ENCODE data around the gene SOX15. TPM values are rescaled to one million over a fixed set of nuclear protein-coding genes. Genes with fewer than 3 reads are reported as not detected.
A peak's percentile ranks its signal among the peaks of the same experiment; 100 is the strongest.

Gene SOX15
- total and polyA plus RNA-seq, 2 of the 13 experiments (the other 11 are each of a cell fraction or from before 2014, with no cell fraction given): 0.07 to 0.18 TPM

GRCh38 chr17:7615265-7615747, 25.4 kb upstream of the SOX15 start (continued):
- TF ChIP-seq, protein P1, sequence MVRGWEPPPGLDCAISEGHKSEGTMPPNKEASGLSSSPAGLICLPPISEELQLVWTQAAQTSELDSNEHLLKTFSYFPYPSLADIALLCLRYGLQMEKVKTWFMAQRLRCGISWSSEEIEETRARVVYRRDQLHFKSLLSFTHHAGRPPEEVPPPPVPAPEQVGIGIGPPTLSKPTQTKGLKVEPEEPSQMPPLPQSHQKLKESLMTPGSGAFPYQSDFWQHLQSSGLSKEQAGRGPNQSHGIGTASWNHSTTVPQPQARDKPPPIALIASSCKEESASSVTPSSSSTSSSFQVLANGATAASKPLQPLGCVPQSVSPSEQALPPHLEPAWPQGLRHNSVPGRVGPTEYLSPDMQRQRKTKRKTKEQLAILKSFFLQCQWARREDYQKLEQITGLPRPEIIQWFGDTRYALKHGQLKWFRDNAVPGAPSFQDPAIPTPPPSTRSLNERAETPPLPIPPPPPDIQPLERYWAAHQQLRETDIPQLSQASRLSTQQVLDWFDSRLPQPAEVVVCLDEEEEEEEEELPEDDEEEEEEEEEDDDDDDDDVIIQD (CRISPR knock-in tag; IDR thresholded peaks at IDR 0.05; ENCODE audit: low read depth): no peak
- TF ChIP-seq ZMYM4 (CRISPR knock-in tag; IDR thresholded peaks at IDR 0.05): 0 out of 2 replicates have a peak, but pooled peaks have one; percentile 9
- peak; percentile 43; the same call in 1 of the 2 replicates for TF ChIP-seq HDAC1 (CRISPR knock-in tag; IDR thresholded peaks at IDR 0.05)
- peak; percentile 46; the same call in 1 of the 2 replicates for TF ChIP-seq SOX5 (CRISPR knock-in tag; IDR thresholded peaks at IDR 0.05; ENCODE audit: borderline replicate concordance)
- no peak for TF ChIP-seq KDM6A (CRISPR knock-in tag; IDR thresholded peaks at IDR 0.05; ENCODE audit: low read depth)
- TF ChIP-seq ZBTB42 (CRISPR knock-in tag; IDR thresholded peaks at IDR 0.05): no peak
- 0 out of 2 replicates have a peak, but pooled peaks have one; percentile 44 for TF ChIP-seq MTF1 (CRISPR knock-in tag; IDR thresholded peaks at IDR 0.05)
- TF ChIP-seq CENPT (CRISPR knock-in tag; IDR thresholded peaks at IDR 0.05; ENCODE audit: low read depth): no peak
- peak; percentile 31; the same call in 1 of the 2 replicates for TF ChIP-seq KDM2A (CRISPR knock-in tag; IDR thresholded peaks at IDR 0.05; ENCODE audit: borderline replicate concordance, low read depth)
- 0 out of 2 replicates have a peak, but pooled peaks have one; percentile 25 for TF ChIP-seq ZNF501 (CRISPR knock-in tag; IDR thresholded peaks at IDR 0.05)
- TF ChIP-seq HNRNPUL1 (IDR thresholded peaks at IDR 0.05; ENCODE audit: low read depth, low read length): no peak
- peak; percentile 57; the same call in 1 of the 2 replicates for TF ChIP-seq ZNF350 (CRISPR knock-in tag; IDR thresholded peaks at IDR 0.05; ENCODE audit: borderline replicate concordance, low read depth)
- TF ChIP-seq, protein P2, sequence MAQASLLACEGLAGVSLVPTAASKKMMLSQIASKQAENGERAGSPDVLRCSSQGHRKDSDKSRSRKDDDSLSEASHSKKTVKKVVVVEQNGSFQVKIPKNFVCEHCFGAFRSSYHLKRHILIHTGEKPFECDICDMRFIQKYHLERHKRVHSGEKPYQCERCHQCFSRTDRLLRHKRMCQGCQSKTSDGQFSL (CRISPR knock-in tag; IDR thresholded peaks at IDR 0.05): peak; percentile 80; the same call in 1 of the 2 replicates

All from HepG2 (cell line).